GM21390 (cell line): ENCODE results near the gene ZCCHC14.
"Not testable (repeated sequence)": the region's sequence is repeated elsewhere in the genome, so short reads cannot be mapped to it uniquely, and the experiment has no call there.

ENCODE experiments used
- ATAC-seq: cut with Tn5 transposase; IDR thresholded peaks from one replicate; pipeline ENCODE4 v1.9.1; 2021; ENCODE audit not compliant: unreplicated experiment

Gene ZCCHC14

GRCh38 chr16:87525352-87525751 is 32.5 kb upstream of the ZCCHC14 start:
- ATAC-seq = no peak

GRCh38 chr16:87524407-87524806 is 31.6 kb upstream of the ZCCHC14 start:
- ATAC-seq = no peak

GRCh38 chr16:87523605-87524004 is 30.8 kb upstream of the ZCCHC14 start:
- not testable (repeated sequence) for ATAC-seq

GRCh38 chr16:87521764-87522163 is 28.9 kb upstream of the ZCCHC14 start:
- ATAC-seq = not testable (repeated sequence)

- not testable (repeated sequence) for ATAC-seq
Observed at GRCh38 chr16:87519170-87519569, 26.3 kb upstream of the ZCCHC14 start.

GRCh38 chr16:87518430-87519051 is 25.7 kb upstream of the ZCCHC14 start:
- not testable (repeated sequence) for ATAC-seq

- not testable (repeated sequence) for ATAC-seq
Observed at GRCh38 chr16:87517610-87518429, 25.0 kb upstream of the ZCCHC14 start.

GRCh38 chr16:87516361-87516760 is 23.5 kb upstream of the ZCCHC14 start:
- ATAC-seq = no peak

- no peak for ATAC-seq
Observed at GRCh38 chr16:87515475-87516330, 22.9 kb upstream of the ZCCHC14 start.

- ATAC-seq = not testable (repeated sequence)
Observed at GRCh38 chr16:87509778-87510177, 17.0 kb upstream of the ZCCHC14 start.

GRCh38 chr16:87507351-87508069 is 14.7 kb upstream of the ZCCHC14 start:
- no peak for ATAC-seq

- ATAC-seq = no peak
Observed at GRCh38 chr16:87506423-87507350, 13.9 kb upstream of the ZCCHC14 start.

- no peak for ATAC-seq
Observed at GRCh38 chr16:87505834-87506233, 13.0 kb upstream of the ZCCHC14 start.

- not testable (repeated sequence) for ATAC-seq
Observed at GRCh38 chr16:87503232-87503937, 10.6 kb upstream of the ZCCHC14 start.

GRCh38 chr16:87502308-87502969 is 9.6 kb upstream of the ZCCHC14 start:
- no peak for ATAC-seq

- ATAC-seq = no peak
Observed at GRCh38 chr16:87501117-87501516, 8.3 kb upstream of the ZCCHC14 start.

GRCh38 chr16:87499189-87499486 is 6.3 kb upstream of the ZCCHC14 start:
- ATAC-seq = no peak

GRCh38 chr16:87498324-87499188 is 5.7 kb upstream of the ZCCHC14 start:
- no peak for ATAC-seq
